Retina (tissue), 1 donor: ENCODE measurements around the gene KIAA1328.
"Not testable (repeated sequence)": the region's sequence is repeated elsewhere in the genome, so short reads cannot be mapped to it uniquely, and the experiment has no call there.

Experiments used
- DNase-seq: peaks from one replicate; pipeline ENCODE4 v3.0.0-alpha.2; 2016

The KIAA1328 gene

DNA sequence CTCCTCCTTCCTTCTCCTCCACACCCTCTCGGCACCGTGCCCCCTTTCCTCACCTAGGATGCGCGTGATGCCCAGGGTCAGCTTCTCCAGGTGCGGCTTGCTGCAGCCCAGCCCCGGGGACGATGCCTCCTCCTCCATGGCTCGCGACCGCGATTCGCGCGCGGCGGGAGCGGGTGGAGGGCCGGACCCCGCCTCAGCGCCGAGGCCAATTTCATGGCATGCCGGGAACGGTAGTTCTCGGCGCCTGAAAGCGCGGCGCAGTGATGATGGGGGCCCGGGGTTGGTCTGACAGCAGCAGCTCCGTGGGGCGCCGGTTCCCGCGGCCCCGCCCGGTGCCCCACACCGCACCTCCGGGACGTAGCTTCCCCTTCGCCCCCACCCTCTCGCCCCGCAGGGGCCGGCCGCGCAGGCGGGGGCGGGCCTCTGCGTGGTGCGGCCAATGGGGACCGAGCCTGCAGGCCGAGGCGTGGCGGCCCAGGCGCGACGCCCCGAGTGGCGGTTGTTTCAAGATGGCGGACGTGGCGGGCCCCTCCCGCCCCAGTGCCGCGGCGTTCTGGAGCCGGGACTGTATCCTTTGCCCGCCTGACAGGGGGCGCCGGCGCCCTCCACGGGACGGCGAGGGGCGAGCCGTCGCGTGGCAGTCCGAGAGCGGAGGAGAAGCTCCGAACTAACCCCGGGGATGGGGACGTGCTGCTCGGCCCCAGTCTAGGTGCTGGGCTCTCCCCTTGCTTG, at the start of gene KIAA1328, which contains the start of gene TPGS2:
Gene KIAA1328, plus strand, starts transcription at position 498 of the 732 bp plus-strand sequence. Its CDS starts 12 bp downstream, at position 510.
Gene TPGS2, minus strand, starts transcription at position 373 of the 732 bp plus-strand sequence. Its CDS starts 235 bp downstream, at position 138.
- peak; percentile 96 for DNase-seq

DNA sequence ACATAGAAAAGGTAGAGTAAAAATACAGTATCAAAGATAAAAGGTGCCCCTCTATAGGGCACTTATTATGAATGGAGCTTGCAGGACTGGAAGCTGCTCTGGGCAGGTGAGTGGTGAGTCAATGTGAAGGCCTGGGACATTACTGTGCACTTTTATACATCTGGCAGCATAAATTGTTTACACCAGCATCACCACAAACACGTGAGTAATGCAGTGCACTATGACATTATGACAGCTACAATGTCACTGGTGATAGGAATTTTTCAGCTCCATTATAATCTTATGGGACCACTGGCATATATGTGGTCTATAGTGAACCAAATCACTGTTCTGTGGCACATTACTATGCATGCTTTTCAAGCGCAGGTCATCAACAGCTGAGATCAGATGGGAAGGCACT, 48.2 kb upstream of the KIAA1328 start:
- DNase-seq = no peak

DNA sequence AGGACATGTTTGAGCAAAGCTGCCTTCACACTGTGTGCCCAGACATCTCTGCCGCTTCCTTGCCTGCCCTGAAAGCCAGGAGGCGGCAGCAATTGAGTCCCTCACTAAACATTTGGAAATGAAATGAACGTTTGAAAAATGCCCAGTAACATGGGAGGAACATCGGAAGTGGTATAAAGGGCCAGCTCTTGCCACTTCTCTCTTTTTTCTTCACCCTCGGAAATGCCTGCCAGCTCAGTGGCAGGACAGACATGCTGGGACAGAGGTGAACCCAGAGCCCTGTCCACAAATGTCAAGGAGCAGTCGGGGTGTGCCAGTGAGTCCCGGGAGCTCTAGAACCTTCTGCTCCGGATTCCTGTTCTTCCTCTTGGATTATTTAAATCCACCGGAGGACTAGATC, 46.2 kb upstream of the KIAA1328 start:
- DNase-seq = no peak

DNA sequence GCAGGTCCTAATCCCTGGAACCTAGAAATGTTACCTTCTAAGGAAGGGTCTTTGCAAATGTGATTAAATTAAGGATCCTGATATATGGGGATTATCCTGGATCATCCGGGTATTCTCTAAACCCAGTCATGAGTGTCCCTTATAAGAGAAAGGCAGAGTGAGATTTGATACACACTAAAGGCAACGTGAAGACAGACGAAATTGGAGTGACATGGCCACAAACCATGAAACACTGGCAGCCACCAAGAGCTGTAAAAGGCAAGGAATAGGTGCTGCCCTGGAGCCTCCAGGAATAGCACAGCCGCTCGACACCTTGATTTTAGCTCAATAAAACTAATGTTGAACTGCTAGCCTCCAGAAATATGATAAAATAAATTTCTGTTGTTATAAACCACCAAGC, 45.1 kb upstream of the KIAA1328 start:
- DNase-seq = no peak

DNA sequence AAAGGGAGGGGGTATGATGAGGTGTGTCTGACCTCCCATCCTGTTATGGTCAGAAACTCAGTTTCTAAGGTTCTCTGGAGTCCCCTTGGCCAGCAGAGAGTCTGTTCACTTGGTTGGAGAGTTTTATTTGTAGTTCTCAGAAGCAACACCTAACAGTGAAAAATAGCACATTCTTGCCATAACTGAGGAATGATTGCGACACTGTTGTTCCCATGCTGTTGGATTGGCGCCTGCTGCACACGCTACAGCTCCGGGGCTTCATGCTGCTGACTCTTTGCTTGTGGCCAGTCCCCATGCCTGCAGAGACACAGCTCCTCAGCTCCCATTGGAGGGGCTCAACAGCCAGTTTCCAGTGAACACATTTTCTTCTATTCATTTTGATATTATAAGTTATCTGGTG, 42.2 kb upstream of the KIAA1328 start:
- DNase-seq = no peak

DNA sequence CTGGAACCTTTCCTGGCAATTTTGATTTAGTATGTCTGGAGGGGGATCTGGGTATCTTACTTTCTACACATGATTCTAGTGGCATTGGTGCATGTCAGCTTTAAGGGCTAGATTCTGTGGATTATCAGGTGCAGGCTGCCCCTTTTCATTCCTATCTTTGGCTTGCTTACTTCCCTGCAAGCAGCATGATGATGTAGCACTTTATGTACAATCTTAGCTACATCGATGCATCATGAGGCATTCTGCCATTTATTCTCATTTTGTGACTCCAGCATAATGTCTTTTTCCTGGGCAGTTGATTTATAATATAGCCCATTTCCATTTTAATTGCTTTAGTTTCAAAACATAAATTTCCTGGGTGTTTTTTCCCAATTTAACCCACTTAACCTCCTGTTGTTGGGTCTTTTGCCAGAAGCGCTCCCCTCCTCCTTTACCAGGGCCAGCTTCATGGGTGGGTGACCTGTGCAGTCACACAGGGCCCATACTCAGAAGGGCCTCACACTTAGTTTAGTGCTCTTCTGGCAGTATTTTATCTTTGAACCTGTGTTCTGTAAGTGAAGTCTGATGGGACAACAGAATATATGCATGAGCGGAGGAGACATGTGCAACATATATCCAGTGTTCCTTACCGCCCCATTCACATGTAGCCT, 36.2 kb upstream of the KIAA1328 start:
- DNase-seq = no peak

DNA sequence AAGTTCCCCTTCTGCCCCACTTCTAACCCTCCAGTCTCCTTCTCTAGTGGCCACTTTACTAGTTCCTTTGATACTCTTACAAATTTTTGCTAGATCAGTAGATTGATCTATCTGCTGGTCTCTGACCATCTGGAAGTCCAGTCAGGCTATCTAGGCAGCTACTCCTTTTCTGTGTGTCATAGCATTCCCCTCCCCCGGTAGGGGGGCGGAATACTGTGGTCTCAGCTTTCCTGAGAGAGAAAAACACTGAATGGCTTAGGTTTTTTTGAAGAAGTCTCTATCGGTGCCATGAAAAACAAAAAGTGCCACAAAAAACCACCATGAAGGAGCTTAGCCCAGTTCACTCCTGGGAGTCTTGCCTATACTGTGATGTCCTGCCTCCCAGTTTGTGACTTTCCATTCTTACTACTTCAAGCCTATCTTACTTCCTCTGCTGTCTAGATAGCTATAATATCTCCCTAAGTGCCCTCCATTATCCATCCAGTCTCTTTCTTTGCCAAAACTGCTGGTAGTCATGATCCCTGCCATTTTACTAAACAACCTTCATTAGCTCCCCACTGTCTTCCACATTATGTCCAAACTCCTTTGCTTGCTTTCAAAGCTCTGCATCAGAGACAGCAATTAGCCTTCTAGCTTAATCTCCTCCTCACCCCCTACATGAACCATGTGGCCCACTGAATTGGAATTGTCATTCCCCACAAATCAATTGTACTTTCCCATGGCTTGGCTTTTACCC, 30.0 kb upstream of the KIAA1328 start:
- DNase-seq = no peak

DNA sequence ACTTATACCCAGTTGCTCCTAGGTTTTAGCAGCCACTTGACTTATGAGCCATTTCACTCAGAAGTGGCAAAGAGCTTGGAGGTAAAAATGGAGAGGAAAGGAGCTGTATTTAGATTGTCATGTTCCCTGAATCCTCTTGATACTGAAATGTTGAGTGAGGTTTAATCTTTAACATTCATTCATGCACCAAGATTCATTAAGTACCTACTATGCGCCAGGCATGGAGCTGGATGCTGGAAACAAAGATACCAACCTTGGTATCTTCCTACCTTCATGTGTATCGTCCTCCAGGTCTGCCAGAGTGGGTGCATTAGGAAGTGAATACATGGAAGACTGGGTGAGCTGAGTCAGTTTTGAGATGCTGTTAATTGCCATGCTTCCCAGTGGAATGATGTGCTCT, 23.8 kb upstream of the KIAA1328 start:
- no peak for DNase-seq

DNA sequence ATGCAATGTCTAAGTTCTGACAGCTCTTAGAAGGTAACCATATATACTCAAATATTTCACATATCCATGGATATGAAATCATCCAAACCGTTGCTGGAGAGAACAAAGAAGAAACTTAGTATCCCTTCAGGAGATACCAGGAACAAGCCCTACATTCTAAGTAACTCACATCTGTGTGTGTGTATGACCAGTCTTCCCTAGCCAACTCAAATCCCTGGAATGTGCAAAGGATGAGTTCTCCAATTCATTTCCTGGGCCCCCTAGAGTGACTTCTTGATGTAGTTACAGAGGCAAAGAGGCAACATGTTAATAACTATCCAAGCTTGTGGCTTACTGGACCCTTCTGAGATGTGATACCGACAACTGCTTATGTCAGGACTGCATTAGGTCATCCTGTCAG, 20.2 kb upstream of the KIAA1328 start:
- no peak for DNase-seq

DNA sequence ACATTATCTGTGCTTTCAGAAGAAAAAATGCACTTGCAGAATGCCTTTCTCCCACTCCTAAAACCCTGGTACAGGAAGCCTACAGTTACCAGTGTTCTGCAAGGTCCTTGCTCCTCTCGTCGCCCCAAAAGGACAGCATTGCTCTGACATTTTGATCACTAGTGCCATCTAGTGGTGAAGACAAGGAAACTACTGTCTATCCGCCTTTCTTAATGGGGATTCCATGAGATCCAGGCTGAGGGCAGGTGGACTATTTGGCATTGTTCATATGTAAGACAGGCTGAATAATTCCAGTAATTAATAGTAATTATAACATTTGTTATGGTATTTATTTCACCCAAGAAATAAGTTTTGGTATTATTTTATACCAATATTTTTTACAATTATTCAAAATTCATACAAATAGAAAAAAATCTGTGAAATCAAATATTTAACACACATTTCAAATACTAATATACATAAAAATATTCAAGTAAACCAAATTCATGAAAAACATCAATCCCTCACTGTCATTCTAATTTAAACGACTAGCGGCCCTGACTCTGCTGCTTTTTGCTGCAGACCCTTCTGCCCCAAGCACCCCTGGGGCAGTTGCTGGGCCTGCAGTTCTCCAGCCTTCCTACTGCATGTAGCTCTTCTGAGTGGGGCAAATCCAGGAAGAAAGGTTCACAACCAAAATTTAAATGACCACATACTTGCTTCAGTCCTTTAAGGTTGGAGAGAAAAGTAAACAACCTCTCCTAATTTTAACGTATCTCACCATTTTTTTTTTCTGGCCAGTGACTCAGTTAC, 19.1 kb upstream of the KIAA1328 start:
- DNase-seq = peak; percentile 50

DNA sequence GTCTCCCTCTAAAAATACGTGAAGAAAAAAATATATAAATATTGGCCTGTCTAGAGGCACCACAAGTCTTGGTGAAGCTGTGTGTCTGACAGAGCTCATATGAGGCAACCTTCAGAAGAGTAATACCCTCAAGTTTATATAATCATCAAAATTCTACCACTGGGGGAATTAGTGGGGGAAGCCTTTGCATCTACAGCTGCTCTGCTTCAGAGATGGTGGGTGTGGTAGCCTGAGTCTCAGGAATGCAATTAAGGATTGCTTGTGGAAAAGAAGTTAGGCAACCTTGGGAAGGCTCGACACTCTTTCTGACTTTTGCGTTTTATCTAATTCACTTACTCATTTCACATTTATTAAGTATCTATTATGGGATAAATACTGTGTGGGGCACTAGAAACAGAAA, 17.5 kb upstream of the KIAA1328 start:
- no peak for DNase-seq

DNA sequence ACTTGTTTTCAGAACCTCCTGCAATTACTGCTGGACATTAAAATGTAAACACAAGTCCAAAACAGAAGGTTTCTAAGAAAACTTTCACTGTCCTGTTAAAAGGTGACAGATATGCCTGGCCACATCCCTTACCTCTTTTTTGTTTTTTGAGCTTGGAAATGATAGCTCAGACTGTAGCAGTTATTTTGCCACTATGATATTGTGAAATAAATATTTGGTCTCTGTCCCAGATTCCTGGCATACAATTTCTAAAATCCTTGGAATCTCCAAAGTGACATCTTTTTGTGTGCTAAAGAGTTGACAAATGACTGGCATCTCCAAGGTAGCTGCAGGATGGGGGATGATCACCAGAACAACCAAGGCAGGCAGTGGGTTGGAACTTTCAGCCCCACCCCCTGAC, 17.0 kb upstream of the KIAA1328 start:
- no peak for DNase-seq

DNA sequence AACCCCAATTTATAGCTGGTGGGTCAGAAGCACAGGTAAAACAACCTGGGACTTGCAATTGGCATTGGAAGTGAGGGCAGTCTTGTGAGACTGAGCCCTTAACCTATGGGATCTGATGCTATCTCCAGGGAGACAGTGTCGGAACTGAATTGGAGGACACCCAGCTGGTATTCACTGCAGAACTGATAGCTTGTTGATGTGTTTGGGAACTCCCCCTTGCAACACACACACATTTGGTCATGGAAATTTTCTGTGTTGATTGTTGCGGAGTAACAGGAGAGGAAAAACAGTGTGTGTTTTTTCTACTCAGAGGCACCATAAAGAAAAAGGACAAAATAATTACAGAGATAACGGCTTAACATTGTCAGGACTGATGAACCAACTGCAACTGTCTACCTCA, 16.2 kb upstream of the KIAA1328 start:
- no peak for DNase-seq

DNA sequence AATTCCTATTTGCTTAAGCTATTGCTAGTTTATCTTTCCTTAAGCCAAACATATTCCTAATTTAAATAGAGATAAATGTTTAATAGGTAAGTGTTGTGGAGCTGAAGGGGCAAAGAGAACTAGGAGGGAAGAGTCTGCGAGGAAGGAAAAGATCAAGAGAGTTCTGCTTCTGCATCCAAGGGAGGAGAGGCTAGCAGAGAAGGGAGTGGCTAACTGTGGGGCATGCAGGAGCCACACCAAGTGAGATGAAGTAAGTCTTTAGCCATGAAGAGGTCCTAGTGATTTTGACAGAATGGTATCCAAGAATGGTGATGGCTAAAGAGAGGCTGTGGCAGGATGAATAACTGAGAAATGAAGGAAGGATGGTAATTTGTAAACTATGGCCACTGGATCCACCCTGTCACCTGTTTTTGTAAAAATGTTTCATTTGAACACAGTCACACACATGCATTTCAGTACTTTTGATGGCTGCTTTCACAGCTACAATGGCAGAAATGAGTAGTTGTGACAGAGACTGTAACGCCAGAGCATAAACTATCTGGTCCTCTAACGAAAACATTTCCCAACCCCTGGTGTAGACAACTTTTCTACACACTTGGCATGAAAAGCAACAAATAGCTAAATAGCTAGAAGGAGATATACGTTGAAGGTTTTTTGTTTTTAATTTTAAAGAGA, 15.7 kb upstream of the KIAA1328 start:
- no peak for DNase-seq

DNA sequence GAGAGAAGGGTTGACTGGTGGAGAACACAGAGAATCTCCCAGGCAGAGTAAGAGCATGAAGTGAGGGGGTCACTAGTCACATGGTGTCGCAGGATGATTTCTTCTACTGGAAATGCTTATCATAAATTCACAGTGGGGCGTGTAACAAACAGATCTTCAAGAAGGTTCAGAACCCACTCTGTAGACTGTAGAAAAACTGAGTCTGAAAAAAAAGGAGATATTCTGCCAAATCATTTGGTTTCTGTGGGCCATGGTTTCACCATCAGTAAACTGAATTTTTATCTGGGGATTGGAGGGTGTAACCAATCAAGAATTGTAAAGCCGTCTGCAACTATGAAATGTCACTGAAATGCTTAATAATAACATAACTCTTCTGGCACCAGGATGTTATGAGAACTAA, 15.1 kb upstream of the KIAA1328 start:
- no peak for DNase-seq

DNA sequence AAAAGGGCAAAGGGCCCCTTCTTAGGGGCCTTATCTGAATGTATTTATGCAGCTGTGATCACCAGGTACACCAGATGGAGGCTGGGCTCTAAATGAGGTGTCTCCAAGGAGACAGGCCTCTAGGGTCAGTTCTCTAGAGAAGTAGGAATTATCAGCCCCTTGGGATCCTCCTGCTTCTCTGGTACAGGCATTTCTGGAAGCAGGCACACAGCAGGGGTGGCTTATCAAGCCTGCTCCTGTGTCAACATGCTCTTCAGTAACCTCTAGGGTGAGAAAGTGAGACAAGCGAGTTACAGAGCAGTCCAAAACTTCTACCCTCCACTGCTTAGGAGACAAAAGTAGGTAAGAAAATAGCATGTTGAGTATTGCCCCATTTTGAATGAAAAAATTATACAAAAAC, 13.9 kb upstream of the KIAA1328 start:
- no peak for DNase-seq

DNA sequence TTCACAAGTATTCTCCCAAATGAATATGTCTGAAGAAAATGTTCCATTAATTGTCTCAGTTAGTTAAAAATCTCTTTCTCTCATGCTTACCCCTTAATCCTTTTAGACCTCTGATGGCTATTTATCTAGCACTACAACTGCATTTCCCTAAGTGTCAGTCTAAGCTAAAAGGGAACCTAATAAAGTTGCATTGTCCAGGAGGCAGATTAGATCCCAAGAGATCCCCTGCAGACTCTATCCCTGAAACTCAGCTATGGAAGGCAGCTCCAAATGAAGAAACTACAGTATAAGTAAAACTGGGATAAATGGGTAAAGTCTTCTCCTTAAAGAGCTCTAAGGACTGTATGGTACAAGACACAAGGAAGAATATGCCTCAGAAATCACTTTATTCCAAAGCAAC, 12.8 kb upstream of the KIAA1328 start:
- not testable (repeated sequence) for DNase-seq

DNA sequence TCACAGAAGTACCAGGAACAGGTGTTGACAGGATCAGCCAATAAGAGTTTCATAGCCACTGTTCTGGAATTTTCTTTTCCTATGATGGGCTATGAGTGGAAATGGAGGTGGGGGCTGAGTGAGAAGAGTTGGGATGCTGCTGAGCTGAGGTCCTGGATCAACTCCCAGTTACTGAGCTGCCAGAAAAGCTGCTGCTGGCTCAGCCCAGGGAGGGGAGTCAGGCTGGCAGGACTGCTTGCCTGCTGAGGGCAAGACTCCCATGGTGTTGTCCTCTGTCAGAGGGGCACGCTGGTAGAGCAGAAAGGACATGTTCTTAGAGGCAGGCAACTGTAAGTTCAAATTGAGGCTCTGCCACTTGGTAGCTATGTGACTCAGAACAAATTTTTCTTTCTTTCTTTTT, 11.9 kb upstream of the KIAA1328 start:
- no peak for DNase-seq

DNA sequence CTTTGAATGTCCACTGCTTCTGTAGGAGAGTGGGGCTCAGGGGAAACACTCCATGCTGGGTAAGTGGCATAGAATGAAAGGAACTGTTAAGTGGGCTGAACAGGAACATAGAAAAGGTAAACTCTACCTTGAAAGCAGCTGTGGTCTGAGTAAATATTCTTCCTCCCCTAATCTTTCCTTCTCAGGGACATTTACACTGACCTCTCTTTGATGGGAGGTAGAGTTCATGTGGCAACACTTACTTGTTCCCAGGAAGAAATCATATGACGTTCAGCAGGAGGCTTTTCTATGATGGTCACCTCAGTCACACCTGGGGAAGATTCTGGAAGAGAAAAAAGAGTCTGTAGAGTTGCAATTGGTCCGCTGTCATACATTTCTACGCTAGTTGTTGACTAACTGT, 10.3 kb upstream of the KIAA1328 start:
- no peak for DNase-seq

DNA sequence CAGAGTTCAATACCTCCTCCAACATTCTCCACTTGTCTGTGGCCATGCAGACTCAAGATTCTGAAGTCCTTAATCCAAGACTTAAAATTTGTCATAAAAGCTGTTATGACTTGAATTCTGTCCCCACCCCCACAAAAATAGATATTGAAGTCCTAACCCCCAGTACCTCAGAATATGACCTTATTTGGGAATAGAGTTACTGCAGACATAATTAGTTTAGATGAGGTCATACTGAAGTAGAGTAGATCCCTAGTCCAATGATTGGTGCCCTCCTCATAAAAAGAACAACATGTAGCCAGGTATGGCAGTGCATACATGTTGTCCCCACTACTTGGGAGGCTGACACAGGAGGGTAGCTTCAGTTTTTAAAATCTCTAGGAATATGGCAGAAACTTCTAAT, 9.3 kb upstream of the KIAA1328 start:
- DNase-seq = no peak

DNA sequence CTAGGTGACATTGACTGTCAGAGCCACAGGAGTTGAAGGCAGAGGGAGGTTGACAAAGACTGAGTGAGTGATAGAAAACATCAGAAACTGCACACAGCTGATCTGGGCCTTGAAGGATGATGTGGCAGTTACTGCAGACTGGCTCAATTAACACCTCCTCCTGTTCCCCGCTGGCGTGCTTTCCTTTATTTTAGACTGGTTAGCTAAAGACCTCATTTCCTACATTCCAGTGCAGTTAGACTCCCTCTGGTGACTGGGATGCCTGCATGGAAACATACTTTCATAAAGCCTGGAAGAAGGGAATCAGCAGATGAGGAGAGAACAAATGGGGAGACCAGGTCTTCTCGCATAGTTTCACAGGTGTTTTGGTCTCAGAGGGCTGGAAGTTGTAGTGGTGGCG, 7.2 kb upstream of the KIAA1328 start:
- DNase-seq = no peak

DNA sequence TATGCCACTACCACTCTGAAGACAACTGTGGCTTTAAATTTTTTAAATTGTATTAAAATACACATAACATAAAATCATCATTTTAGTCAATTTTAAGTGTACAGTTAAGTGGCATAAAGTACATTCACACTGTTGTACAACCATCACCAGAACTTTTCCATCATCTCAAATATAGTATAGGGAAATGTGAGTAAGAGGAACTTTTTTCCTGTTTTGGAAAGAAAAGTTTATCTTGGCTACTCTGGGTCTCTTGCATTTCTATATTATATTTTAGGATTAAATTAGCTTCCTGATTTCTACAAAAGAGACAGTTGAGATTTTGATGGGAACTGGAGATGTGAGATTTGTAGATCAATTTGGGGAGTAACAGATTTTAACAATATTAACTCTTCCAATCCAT, 3.4 kb upstream of the KIAA1328 start:
- no peak for DNase-seq

DNA sequence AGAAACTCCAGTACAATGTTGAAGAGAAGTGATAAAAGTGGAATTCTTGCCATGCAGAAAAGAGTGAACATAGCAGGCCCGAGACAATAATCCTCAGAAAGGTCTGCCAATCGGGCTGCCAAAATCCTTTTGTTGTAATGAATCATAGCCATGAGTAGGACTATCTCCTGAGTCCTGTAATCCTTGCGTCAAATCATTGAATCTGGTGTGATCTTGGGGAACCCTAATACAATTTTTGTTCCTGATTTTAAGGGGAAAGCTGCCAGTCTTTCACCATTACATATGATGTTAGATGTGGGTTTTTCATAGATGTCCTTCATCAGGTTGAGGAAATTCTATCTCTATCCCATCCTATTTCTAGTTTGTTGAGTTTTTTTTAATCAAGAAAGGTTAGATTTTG, 2.4 kb upstream of the KIAA1328 start:
- DNase-seq = no peak
